Regular cardiac myocyte (primary cell): ENCODE measurements around the gene RGS6. TPM values are rescaled to one million over a fixed set of nuclear protein-coding genes. Genes with fewer than 3 reads are reported as not detected.

Experiments
- total RNA-seq: library from RNA; depleted of rRNA; stranded (reverse); fragments of >200 nt; gene quantifications from 2 replicates; pipeline ENCODE4 v1.2.3, GENCODE V29; 2014

Gene RGS6
- 0.28 TPM in 1 of 2 replicates, not detected in the other for total RNA-seq

DNA sequence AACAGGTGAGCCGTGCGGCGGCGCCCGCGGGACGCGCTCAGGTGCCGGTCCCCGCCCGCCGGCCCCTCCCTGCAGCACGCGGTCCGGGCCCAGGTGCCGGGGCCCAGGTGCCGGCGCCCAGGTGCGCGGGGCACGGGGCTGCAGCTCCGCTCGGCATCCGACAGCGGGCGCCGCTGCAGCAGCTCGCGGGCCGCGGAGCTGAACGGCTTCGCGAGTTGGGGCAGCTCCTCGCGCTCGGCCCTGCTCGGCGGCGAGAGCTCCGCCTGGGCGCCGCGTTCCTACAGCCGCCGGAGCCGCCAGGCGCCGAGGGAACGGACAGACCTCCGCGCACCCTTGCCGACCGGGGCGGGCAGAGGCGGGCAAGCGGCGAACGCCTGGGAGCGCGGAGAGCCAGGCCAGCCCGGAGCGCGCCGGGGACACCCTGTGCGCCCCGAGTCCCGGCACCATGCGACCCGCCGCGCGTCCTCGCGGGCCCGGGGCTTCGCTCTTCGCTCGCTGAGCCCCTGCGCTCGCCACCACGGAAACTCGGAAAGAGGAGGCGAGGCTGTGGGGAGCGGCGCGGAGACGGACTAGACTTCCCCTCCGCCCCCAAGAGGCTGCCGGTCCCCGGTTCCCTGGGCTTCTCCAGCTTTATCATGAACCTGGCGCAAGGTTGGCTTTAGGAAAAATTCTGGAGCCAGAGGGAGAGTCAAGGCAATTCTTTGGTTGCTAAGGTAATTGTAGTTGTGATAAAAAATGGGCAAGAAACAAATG, at the start of gene RGS6:
TSS of gene RGS6 (plus strand) at position 201 of the 753 bp plus-strand sequence.

